Measurements from ENCODE around the gene TAMM41. TPM values are rescaled to one million over a fixed set of nuclear protein-coding genes. Genes with fewer than 3 reads are reported as not detected.
"Not testable (repeated sequence)": the region's sequence is repeated elsewhere in the genome, so short reads cannot be mapped to it uniquely, and the experiment has no call there.

The TAMM41 gene
- total RNA-seq, 4 donors from 2014 or later = 5.2 to 17.2 (median 9.3) TPM

DNA sequence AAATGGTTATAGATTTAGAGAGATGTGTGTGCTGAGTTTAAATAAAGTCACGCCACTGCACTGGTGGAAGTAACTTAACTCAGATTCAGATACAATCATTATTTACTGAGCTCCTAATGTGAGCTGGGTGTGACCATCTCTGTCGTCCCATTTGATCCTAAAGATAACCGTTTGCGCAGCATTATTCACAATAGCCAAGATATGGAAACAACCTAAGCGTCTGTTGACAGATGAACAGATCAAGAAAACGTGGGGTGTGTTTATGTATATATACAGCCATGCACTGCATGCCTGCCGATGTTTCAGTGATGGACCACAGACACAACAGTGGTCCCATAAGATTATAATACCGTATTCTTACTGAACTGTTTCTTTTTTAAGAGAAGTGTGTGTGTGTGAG, 71.2 kb downstream of the TAMM41 start:
- ATAC-seq (ENCODE audit: low FRiP score) (no peak), DNase-seq (ENCODE audit: low spot score) (no peak)
- TF ChIP-seq, protein P1, sequence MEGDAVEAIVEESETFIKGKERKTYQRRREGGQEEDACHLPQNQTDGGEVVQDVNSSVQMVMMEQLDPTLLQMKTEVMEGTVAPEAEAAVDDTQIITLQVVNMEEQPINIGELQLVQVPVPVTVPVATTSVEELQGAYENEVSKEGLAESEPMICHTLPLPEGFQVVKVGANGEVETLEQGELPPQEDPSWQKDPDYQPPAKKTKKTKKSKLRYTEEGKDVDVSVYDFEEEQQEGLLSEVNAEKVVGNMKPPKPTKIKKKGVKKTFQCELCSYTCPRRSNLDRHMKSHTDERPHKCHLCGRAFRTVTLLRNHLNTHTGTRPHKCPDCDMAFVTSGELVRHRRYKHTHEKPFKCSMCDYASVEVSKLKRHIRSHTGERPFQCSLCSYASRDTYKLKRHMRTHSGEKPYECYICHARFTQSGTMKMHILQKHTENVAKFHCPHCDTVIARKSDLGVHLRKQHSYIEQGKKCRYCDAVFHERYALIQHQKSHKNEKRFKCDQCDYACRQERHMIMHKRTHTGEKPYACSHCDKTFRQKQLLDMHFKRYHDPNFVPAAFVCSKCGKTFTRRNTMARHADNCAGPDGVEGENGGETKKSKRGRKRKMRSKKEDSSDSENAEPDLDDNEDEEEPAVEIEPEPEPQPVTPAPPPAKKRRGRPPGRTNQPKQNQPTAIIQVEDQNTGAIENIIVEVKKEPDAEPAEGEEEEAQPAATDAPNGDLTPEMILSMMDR (IDR thresholded peaks at IDR 0.05) = no peak

DNA sequence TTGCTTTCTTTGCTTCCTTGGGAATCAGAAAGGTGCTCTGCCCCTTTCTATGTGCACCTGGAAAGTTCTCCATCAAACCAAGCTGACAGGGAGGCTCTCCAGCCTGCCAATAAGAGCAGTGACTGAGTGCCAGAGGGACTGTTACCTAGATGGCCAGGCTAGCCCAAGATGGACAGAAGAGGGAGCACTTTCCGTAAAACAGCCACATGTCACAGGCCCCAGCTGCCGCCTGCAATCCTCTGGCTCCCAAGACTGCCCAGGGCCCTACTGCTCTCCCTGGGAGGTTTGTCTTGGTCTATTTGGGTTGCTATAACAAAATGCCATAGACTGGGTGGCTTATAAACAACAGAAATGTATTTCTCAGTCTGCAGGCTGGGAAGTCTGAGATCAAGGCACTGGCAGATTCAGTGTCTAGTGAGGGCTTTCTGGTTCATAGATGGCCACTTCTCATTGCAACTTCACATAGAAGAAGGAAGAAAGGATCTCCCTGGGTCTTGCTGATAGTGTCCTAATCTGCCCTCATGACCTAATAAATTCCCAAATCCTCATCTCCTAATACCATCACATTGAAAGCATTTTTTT, 72.3 kb downstream of the TAMM41 start:
- DNase-seq (ENCODE audit: low spot score) = no peak
- no peak for ATAC-seq (ENCODE audit: low FRiP score)
- TF ChIP-seq, protein P1 (IDR thresholded peaks at IDR 0.05) = no peak

DNA sequence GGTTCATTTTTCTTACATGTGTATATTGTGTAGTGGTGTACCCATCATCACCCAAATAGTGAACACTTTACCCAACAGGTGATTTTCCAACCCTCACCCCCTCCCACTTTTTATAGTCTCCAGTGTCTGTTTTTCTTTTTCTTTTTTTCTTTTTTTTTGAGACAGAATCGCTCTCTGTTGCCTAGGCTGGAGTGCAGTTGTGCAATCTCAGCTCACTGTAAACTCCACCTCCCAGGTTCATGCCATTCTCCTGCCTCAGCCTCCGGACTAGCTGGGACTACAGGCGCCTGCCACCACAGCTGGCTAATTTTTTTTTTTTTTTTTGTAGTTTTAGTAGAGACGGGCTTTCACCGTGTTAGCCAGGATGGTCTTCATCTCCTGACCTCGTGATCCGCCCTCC, 74.8 kb downstream of the TAMM41 start:
- ATAC-seq (ENCODE audit: low FRiP score) = not testable (repeated sequence)

DNA sequence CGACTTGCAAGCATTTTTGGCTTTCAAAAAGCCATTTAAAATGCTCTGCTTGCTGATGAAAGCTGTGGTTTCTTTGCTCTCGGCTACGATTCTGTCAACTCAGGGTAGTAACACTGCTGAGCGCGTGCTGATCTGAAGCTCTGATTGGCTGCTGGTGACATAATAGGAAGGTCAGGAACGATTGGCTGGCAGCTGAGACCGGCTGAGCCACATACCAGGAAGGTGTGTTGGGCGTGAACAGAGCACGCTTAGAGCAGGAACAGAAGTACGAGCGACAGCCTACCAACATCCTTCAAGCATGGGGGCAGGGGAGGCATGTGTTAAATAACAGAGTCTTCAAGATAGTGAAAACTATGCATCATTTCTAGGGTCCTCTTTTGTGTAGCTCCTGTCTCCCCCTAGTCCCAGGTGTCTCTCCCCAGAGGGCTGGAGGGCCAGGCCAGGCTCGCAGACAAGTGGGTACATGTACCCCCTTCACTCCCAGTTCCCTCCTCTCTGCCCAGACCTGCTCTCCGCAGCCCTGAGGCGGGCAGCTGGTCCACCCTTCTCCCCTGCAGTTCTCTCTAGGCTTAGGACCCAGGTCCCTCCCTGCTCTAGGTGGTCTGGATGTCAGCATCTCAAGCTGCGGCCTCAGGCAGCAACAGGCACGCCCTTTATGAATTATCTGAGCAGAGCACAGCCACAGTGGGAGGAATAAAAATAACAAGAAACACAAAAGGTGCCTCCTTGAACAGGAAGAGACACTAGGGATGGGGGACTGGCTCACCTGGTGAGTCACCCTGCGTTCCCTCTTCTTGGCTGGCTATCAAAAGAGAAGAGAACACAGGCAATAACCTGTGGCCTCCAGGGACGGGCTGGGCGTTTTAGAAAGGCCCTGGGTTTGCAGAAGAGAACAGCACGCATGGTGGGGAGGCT, 76.0 kb downstream of the TAMM41 start:
- TF ChIP-seq, protein P1 (IDR thresholded peaks at IDR 0.05) = no peak
- DNase-seq (ENCODE audit: low spot score) (peak; percentile 32), ATAC-seq (ENCODE audit: low FRiP score) (peak; percentile 94)

More for the DNA sequence above, 74.8 kb downstream of the TAMM41 start:
- DNase-seq (ENCODE audit: low spot score) = not testable (repeated sequence)

DNA sequence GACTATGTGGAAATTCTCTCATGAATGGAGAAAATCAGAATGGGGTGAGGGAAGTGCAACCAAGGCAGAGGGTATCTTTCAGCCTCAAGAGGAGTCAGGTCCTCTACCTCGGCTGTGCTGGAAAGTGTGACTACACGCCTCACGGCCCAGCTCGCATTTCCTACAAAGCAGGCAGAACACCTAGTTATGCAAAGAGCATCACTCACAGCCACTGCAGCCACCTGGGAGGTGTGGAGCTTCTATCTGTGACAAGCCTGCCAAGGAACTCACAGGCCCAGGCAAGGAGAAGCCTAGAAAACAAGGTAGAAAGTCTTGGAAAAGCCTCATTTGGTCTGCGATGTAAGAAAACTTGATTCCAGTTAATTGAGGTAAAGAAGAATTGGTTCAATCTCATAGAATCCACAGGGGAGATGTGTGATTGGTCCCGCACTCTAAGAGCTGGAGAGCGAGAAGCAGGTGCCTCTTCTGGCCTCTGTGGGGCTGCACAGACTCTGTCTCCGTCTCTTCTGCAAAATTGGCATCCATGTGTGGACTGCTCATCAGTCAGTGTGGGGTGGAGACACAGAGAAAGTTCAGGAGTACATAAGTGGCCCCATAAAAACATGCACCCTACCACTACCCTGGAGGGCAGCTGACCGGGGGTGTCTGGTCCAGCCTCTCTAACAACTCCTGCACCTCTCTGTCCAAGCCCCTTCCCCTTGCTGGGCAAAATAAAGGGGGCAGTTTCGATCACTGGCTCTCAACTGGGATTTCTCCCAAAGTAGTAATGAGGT, 76.8 kb downstream of the TAMM41 start:
- DNase-seq (ENCODE audit: low spot score) (no peak), ATAC-seq (ENCODE audit: low FRiP score) (no peak)
- TF ChIP-seq, protein P1 (IDR thresholded peaks at IDR 0.05) = no peak

DNA sequence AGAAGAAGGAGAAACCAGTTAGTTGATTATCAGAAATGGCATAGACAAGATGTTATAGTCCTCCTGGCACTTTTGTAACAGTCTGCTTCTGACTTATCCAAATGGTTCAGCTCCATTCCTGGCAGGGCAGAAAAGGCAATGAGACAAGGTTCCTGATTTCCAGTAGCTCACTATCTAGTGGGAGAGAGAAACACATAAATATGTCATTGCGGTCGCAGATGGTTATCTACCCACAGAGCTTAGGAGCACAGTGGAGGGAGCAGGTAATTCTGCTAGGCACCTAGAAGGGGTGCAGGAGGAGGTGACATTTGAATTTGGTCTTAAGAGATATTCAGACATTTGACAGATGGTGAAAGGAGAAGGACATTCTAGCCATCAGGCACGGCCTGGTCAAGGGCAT, 78.1 kb downstream of the TAMM41 start:
- ATAC-seq (ENCODE audit: low FRiP score) (no peak), DNase-seq (ENCODE audit: low spot score) (no peak)
- TF ChIP-seq, protein P1 (IDR thresholded peaks at IDR 0.05) = no peak

DNA sequence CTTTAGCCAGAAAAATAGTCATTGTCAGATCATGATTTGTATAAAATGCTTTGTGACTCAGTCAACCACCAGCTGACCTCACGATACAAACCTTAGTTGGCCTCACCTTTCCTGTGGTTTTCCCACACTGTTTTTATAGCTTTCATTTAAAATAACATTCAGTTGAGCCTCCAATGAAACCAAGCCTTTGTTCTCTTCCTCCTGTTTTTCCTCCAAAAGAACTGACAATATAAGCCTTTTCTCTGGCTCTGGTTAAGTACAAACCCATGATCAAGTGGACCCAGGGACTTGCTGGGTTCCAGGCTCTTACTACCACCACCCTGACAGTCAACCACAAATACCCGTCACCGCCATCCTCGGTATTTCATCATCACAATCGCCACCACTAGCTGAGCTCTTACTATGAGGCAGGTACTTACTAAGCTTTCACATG, 81.7 kb downstream of the TAMM41 start:
- TF ChIP-seq, protein P1 (IDR thresholded peaks at IDR 0.05) = no peak
- ATAC-seq (ENCODE audit: low FRiP score) (no peak), DNase-seq (ENCODE audit: low spot score) (no peak)

All from omental fat pad (tissue), 4 donors.